Fibroblast of lung (primary cell): ENCODE results near the gene ARHGEF39. TPM values are rescaled to one million over a fixed set of nuclear protein-coding genes. Genes with fewer than 3 reads are reported as not detected.

Source experiments
- DNase-seq, 2 donors: peaks; one replicate each; pipeline versions ENCODE4 v3.0.0 to v3.0.0-alpha.2; 2010; ENCODE audit warnings: low read depth in 2 of 2
- H2AFZ ChIP-seq: 2 replicates; pipeline ENCODE4 v1.5.1; 2012; ENCODE audit warnings: low read length, control low read depth, inconsistent platforms
- H3K27ac ChIP-seq: 2 replicates; pipeline ENCODE4 v1.5.1; 2011; ENCODE audit warnings: low read length, control low read depth; ENCODE audit not compliant: insufficient read depth
- H3K27me3 ChIP-seq: 2 replicates; pipeline ENCODE4 v1.5.1; 2011; ENCODE audit warnings: mild to moderate bottlenecking, low read length; ENCODE audit not compliant: control insufficient read depth, insufficient read depth
- H3K36me3 ChIP-seq: 2 replicates; pipeline ENCODE4 v1.5.1; 2011; ENCODE audit warnings: low read length; ENCODE audit not compliant: control insufficient read depth, insufficient read depth
- H3K4me1 ChIP-seq: 2 replicates; pipeline ENCODE4 v1.5.1; 2011; ENCODE audit warnings: low read length; ENCODE audit not compliant: control insufficient read depth, insufficient read depth; ENCODE audit errors: extremely low read depth
- H3K4me2 ChIP-seq: 2 replicates; pipeline ENCODE4 v1.5.1; 2011; ENCODE audit warnings: low read length, control low read depth; ENCODE audit not compliant: insufficient read depth; ENCODE audit errors: extremely low read depth
- H3K4me3 ChIP-seq, 4 experiments: fragments of 200-600 bp in 1 of 4; sonication (generic) in 1 of 4; replicated peaks in 1 of 4; 2 replicates each; pipeline ENCODE4 v1.5.1; 2011 to 2016; ENCODE audit warnings: low read length in 4 of 4, low read depth in 3 of 4, mild to moderate bottlenecking in 3 of 4, control low read depth in 2 of 4, inconsistent platforms in 1 of 4, mixed read lengths in 1 of 4; ENCODE audit not compliant: insufficient read depth in 1 of 4; ENCODE audit errors: control extremely low read depth in 1 of 4
- H3K79me2 ChIP-seq: 2 replicates; pipeline ENCODE4 v1.5.1; 2012; ENCODE audit warnings: mild to moderate bottlenecking, low read length, inconsistent platforms; ENCODE audit not compliant: control insufficient read depth, insufficient read depth
- H3K9ac ChIP-seq: 2 replicates; pipeline ENCODE4 v1.5.1; 2011; ENCODE audit warnings: mild to moderate bottlenecking, low read length, control low read depth; ENCODE audit not compliant: insufficient read depth
- H3K9me3 ChIP-seq: 2 replicates; pipeline ENCODE4 v1.5.1; 2012; ENCODE audit warnings: low read depth, low read length; ENCODE audit not compliant: control insufficient read depth, insufficient read depth
- H4K20me1 ChIP-seq: 2 replicates; pipeline ENCODE4 v1.5.1; 2011; ENCODE audit warnings: low read length; ENCODE audit not compliant: control insufficient read depth, insufficient read depth; ENCODE audit errors: extremely low read depth
- CTCF ChIP-seq, 2 donors: IDR thresholded peaks in 1 of 2; conservative IDR thresholded peaks in 1 of 2; 1 replicate in 1 of 2; 2 replicates in 1 of 2; pipeline ENCODE4 v1.5.1; 2011 to 2012; ENCODE audit warnings: low read length in 2 of 2, control low read depth in 1 of 2, inconsistent platforms in 1 of 2, low read depth in 1 of 2, mild to moderate bottlenecking in 1 of 2
- EZH2 ChIP-seq: IDR thresholded peaks from 2 replicates; pipeline ENCODE4 v1.5.1; 2012; ENCODE audit warnings: low read length, control low read depth, mild to moderate bottlenecking; ENCODE audit errors: missing control alignments
- polyA plus RNA-seq, 2 donors: library from polyadenylated mRNA; depleted of rRNA in 1 of 2; stranded (reverse) in 1 of 2; unstranded in 1 of 2; fragments of >200 nt; gene quantifications; 2 replicates each; pipeline ENCODE4 v1.2.1, GENCODE V29; 2011 to 2012; ENCODE audit warnings: missing spikeins in 1 of 2
- total RNA-seq: library from RNA; depleted of rRNA; stranded (reverse); fragments of >200 nt; gene quantifications from 2 replicates; pipeline ENCODE4 v1.2.1, GENCODE V29; 2014

ARHGEF39 gene
- total and polyA plus RNA-seq, 2 donors (not counting 1 experiment from before 2014, with no cell fraction given) = 0.66 to 0.77 TPM

- TF ChIP-seq CTCF (conservative IDR thresholded peaks at IDR 0.05 in 1 of 2, IDR thresholded peaks at IDR 0.05 in 1 of 2; ENCODE audit: low read depth in 1 of 2, low read length in 2 of 2) = no peak
- TF ChIP-seq EZH2 = no peak
Observed at GRCh38 chr9:35683323-35683722, 18.3 kb upstream of the ARHGEF39 start.

GRCh38 chr9:35682520-35683315, 17.7 kb upstream of the ARHGEF39 start:
- H3K9ac ChIP-seq = no peak overlapping the region
- H3K27ac ChIP-seq = peak overlapping the region; percentile 8

More at GRCh38 chr9:35683323-35683722, 18.3 kb upstream of the ARHGEF39 start:
- H3K27me3 ChIP-seq = no peaks in the 10 kb centered on the region
- no peak overlapping the region for H3K9ac ChIP-seq
- peaks cover 32% of the 10 kb centered on the region for H3K36me3 ChIP-seq
- DNase-seq = no peak
- H3K9me3 ChIP-seq = no peaks in the 10 kb centered on the region
- peaks cover 2% of the 10 kb centered on the region for H4K20me1 ChIP-seq
- no peak overlapping the region for H3K27ac ChIP-seq
- no peak overlapping the region for H3K4me2 ChIP-seq
- no peak overlapping the region for H2AFZ ChIP-seq
- H3K4me1 ChIP-seq = peaks cover 44% of the 10 kb centered on the region
- peaks cover 38% of the 10 kb centered on the region for H3K79me2 ChIP-seq
- H3K4me3 ChIP-seq = no peak overlapping the region

GRCh38 chr9:35682051-35682450, 17.1 kb upstream of the ARHGEF39 start:
- no peaks in the 10 kb centered on the region for H4K20me1 ChIP-seq
- DNase-seq = peak in 1 of 2 donors; percentile 29
- peaks cover 27% of the 10 kb centered on the region for H3K36me3 ChIP-seq

More at GRCh38 chr9:35682520-35683315, 17.7 kb upstream of the ARHGEF39 start:
- H3K27me3 ChIP-seq = no peaks in the 10 kb centered on the region
- H4K20me1 ChIP-seq = no peaks in the 10 kb centered on the region
- H3K4me2 ChIP-seq = no peak overlapping the region
- peaks cover 42% of the 10 kb centered on the region for H3K4me1 ChIP-seq
- H3K36me3 ChIP-seq = peaks cover 30% of the 10 kb centered on the region
- no peak overlapping the region for H3K4me3 ChIP-seq
- H2AFZ ChIP-seq = no peak overlapping the region
- TF ChIP-seq EZH2 (no peak), CTCF (conservative IDR thresholded peaks at IDR 0.05 in 1 of 2, IDR thresholded peaks at IDR 0.05 in 1 of 2; ENCODE audit: low read depth in 1 of 2, low read length in 2 of 2) (no peak)
- H3K9me3 ChIP-seq = no peaks in the 10 kb centered on the region
- peaks cover 32% of the 10 kb centered on the region for H3K79me2 ChIP-seq
- no peak for DNase-seq

More at GRCh38 chr9:35682051-35682450, 17.1 kb upstream of the ARHGEF39 start:
- TF ChIP-seq EZH2 (no peak), CTCF (conservative IDR thresholded peaks at IDR 0.05 in 1 of 2, IDR thresholded peaks at IDR 0.05 in 1 of 2; ENCODE audit: low read depth in 1 of 2, low read length in 2 of 2) (no peak)
- Histone ChIP-seq H2AFZ (no peak overlapping the region), H3K4me2 (no peak overlapping the region), H3K4me1 (peaks cover 38% of the 10 kb centered on the region), H3K9ac (no peak overlapping the region), H3K4me3 (no peak overlapping the region), H3K9me3 (no peaks in the 10 kb centered on the region), H3K79me2 (peaks cover 25% of the 10 kb centered on the region), H3K27me3 (no peaks in the 10 kb centered on the region), H3K27ac (peak overlapping the region; percentile 8)
